Hepatocyte (in vitro differentiated cells): ENCODE data around the gene AGAP1.

Source experiments
- EZH2 ChIP-seq: fragments of 200-600 bp; sonication (generic); IDR thresholded peaks from 2 replicates; pipeline ENCODE4 v1.6.1; 2016; ENCODE audit warnings: antibody characterized with exemption, mild to moderate bottlenecking, borderline replicate concordance
- TF ChIP-seq, protein P1 (sequence below): fragments of 200-600 bp; sonication (generic); IDR thresholded peaks from 2 replicates; pipeline ENCODE4 v1.5.1; 2016; ENCODE audit warnings: antibody characterized with exemption, mild to moderate bottlenecking; ENCODE audit not compliant: poor library complexity

DNA sequence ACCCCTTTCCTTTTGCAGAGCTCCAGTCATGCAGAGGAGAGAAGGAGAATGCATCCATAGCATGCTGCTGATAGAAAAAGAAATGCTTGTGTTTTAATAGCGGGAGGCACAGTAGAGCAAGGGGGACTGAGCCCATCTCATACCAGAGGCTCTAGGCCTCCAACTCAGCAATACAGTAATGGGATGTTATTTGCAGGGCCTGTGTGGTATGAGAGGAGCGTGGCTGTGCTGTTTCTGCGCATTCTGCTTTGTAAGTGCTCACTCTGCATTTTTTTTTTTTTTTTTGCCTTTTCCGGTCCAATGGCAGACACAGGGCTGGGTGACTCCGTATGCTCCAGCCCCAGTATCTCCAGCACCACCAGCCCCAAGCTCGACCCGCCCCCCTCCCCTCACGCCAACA, 474.3 kb downstream of the AGAP1 start:
- TF ChIP-seq, protein P1, sequence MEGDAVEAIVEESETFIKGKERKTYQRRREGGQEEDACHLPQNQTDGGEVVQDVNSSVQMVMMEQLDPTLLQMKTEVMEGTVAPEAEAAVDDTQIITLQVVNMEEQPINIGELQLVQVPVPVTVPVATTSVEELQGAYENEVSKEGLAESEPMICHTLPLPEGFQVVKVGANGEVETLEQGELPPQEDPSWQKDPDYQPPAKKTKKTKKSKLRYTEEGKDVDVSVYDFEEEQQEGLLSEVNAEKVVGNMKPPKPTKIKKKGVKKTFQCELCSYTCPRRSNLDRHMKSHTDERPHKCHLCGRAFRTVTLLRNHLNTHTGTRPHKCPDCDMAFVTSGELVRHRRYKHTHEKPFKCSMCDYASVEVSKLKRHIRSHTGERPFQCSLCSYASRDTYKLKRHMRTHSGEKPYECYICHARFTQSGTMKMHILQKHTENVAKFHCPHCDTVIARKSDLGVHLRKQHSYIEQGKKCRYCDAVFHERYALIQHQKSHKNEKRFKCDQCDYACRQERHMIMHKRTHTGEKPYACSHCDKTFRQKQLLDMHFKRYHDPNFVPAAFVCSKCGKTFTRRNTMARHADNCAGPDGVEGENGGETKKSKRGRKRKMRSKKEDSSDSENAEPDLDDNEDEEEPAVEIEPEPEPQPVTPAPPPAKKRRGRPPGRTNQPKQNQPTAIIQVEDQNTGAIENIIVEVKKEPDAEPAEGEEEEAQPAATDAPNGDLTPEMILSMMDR, result no peak
- TF ChIP-seq EZH2, result no peak
